GM23338 (cell line): ENCODE measurements around the gene EXOC4. TPM values are rescaled to one million over a fixed set of nuclear protein-coding genes. Genes with fewer than 3 reads are reported as not detected.

Source experiments
- ATAC-seq: fragments of 200-7000 bp; cut with Tn5 transposase; 3 replicates; pipeline ENCODE4 v1.9.1; 2020
- DNase-seq: peaks from one replicate; pipeline ENCODE4 v3.0.0-alpha.2; 2015; ENCODE audit warnings: low spot score
- H2AFZ ChIP-seq: fragments of 200-600 bp; sonication (generic); 2 replicates; pipeline ENCODE4 v1.8.0; 2016; ENCODE audit warnings: antibody characterized with exemption, mild to moderate bottlenecking, moderate library complexity
- H3F3A ChIP-seq: fragments of 200-600 bp; sonication (generic); replicated peaks from 2 replicates; pipeline ENCODE4 v1.8.0; 2017; ENCODE audit warnings: antibody characterized with exemption, mixed run types, low read depth
- H3K27ac ChIP-seq: fragments of 200-600 bp; sonication (generic); 2 replicates; pipeline ENCODE4 v1.6.1; 2016; ENCODE audit warnings: low read depth
- H3K27me3 ChIP-seq: fragments of 200-600 bp; sonication (generic); 2 replicates; pipeline ENCODE4 v1.8.0; 2016; ENCODE audit warnings: mild to moderate bottlenecking, mixed run types, moderate library complexity; ENCODE audit not compliant: insufficient read depth
- H3K36me3 ChIP-seq: fragments of 200-600 bp; sonication (generic); 2 replicates; pipeline ENCODE4 v1.8.0; 2016; ENCODE audit warnings: mild to moderate bottlenecking; ENCODE audit not compliant: insufficient read depth
- H3K4me1 ChIP-seq: fragments of 200-600 bp; sonication (generic); 2 replicates; pipeline ENCODE4 v1.8.0; 2016; ENCODE audit warnings: mild to moderate bottlenecking, moderate library complexity; ENCODE audit not compliant: insufficient read depth
- H3K4me2 ChIP-seq: fragments of 200-600 bp; sonication (generic); 2 replicates; pipeline ENCODE4 v1.7.1; 2017; ENCODE audit warnings: mixed run types
- H3K4me3 ChIP-seq: fragments of 200-600 bp; sonication (generic); 2 replicates; pipeline ENCODE4 v1.6.1; 2016; ENCODE audit warnings: mixed run types
- H3K79me2 ChIP-seq: fragments of 200-600 bp; sonication (generic); replicated peaks from 2 replicates; pipeline ENCODE4 v1.8.0; 2017; ENCODE audit warnings: mild to moderate bottlenecking; ENCODE audit not compliant: insufficient read depth
- H3K9me2 ChIP-seq: fragments of 200-600 bp; sonication (generic); 2 replicates; pipeline ENCODE4 v1.8.0; 2017; ENCODE audit not compliant: insufficient read depth
- H4K20me1 ChIP-seq: fragments of 200-600 bp; sonication (generic); replicated peaks from 2 replicates; pipeline ENCODE4 v1.8.0; 2017; ENCODE audit warnings: mild to moderate bottlenecking; ENCODE audit not compliant: insufficient read depth
- H3K27ac Mint-ChIP-seq: 2 replicates; pipeline ENCODE4 v1.8.0; 2020; ENCODE audit warnings: inconsistent platforms, mild to moderate bottlenecking, moderate library complexity, mixed read lengths
- H3K27me3 Mint-ChIP-seq: 3 replicates; pipeline ENCODE4 v1.8.0; 2022; ENCODE audit warnings: low read depth, mild to moderate bottlenecking, moderate library complexity, mixed read lengths, inconsistent platforms; ENCODE audit not compliant: insufficient read depth, poor library complexity
- H3K36me3 Mint-ChIP-seq: 3 replicates; pipeline ENCODE4 v1.8.0; 2021; ENCODE audit warnings: low read depth, mild to moderate bottlenecking, inconsistent platforms, moderate library complexity, mixed read lengths
- H3K4me1 Mint-ChIP-seq: 3 replicates; pipeline ENCODE4 v1.8.0; 2020; ENCODE audit warnings: mild to moderate bottlenecking, inconsistent platforms, mixed read lengths
- H3K4me3 Mint-ChIP-seq: 3 replicates; pipeline ENCODE4 v1.8.0; 2021; ENCODE audit warnings: moderate library complexity, mild to moderate bottlenecking, inconsistent platforms, mixed read lengths
- H3K9me3 Mint-ChIP-seq: 3 replicates; pipeline ENCODE4 v1.8.0; 2020; ENCODE audit warnings: moderate library complexity, mild to moderate bottlenecking, inconsistent platforms, mixed read lengths
- CREB1 ChIP-seq: fragments of 250-450 bp; sonication (Bioruptor Pico); IDR thresholded peaks from 2 replicates; pipeline ENCODE4 v1.5.0; 2020; ENCODE audit warnings: low read depth, mild to moderate bottlenecking, moderate library complexity
- ETS1 ChIP-seq: IDR thresholded peaks from 2 replicates; pipeline ENCODE4 v1.6.1; 2016; ENCODE audit warnings: antibody characterized with exemption
- EZH2 ChIP-seq: fragments of 200-600 bp; sonication (generic); IDR thresholded peaks from one replicate; pipeline ENCODE4 v1.8.0; 2017; ENCODE audit warnings: antibody characterized with exemption, mild to moderate bottlenecking, low read depth; ENCODE audit not compliant: unreplicated experiment
- EZH2phosphoT487 ChIP-seq: fragments of 200-600 bp; sonication (generic); IDR thresholded peaks from one replicate; pipeline ENCODE4 v1.8.1; 2018; ENCODE audit warnings: antibody characterized with exemption; ENCODE audit not compliant: unreplicated experiment
- JUNB ChIP-seq: IDR thresholded peaks from one replicate; pipeline ENCODE4 v1.6.1; 2016; ENCODE audit warnings: antibody characterized with exemption; ENCODE audit not compliant: unreplicated experiment
- NANOG ChIP-seq: IDR thresholded peaks from 2 replicates; pipeline ENCODE4 v1.6.1; 2016; ENCODE audit warnings: antibody characterized with exemption, borderline replicate concordance
- POLR2AphosphoS5 ChIP-seq: IDR thresholded peaks from 2 replicates; pipeline ENCODE4 v1.6.1; 2016; ENCODE audit warnings: antibody characterized with exemption, low read depth
- REST ChIP-seq: IDR thresholded peaks from one replicate; pipeline ENCODE4 v1.6.1; 2018; ENCODE audit warnings: antibody characterized with exemption; ENCODE audit not compliant: unreplicated experiment
- STAT1 ChIP-seq: IDR thresholded peaks from one replicate; pipeline ENCODE4 v1.6.1; 2016; ENCODE audit warnings: antibody characterized with exemption; ENCODE audit not compliant: unreplicated experiment
- ZNF114 ChIP-seq: fragments of 250-450 bp; sonication (Bioruptor Pico); IDR thresholded peaks from 2 replicates; pipeline ENCODE4 v1.5.0; 2020; ENCODE audit warnings: mild to moderate bottlenecking, moderate library complexity
- ZNF331 ChIP-seq: fragments of 250-450 bp; sonication (Bioruptor Pico); IDR thresholded peaks from 2 replicates; pipeline ENCODE4 v1.5.0; 2020; ENCODE audit warnings: low read depth, mild to moderate bottlenecking, moderate library complexity
- ZNF462 ChIP-seq: fragments of 250-450 bp; sonication (Bioruptor Pico); IDR thresholded peaks from 2 replicates; pipeline ENCODE4 v1.5.0; 2020; ENCODE audit warnings: mild to moderate bottlenecking, moderate library complexity
- polyA plus RNA-seq: library from polyadenylated mRNA; unstranded; fragments of >200 nt; fragmentation: Nextera tagmentation; extraction: Ambion mirVana; gene quantifications from 2 replicates; pipeline ENCODE4 v1.2.1, GENCODE V29; 2016
- total RNA-seq: library from RNA; depleted of rRNA; stranded (reverse); fragments of >200 nt; shearing (Covaris generic); gene quantifications from 2 replicates; pipeline ENCODE4 v1.2.3, GENCODE V29; 2014

Gene EXOC4
- total and polyA plus RNA-seq, 2 experiments from 2014 or later: 37.5 to 52.7 TPM

- no peak for TF ChIP-seq EZH2
- no peak for TF ChIP-seq ZNF331
- no peak for TF ChIP-seq ETS1
These were observed 333.4 kb downstream of the EXOC4 start (continued) for GRCh38 chr7:133586253-133586652.

GRCh38 chr7:133587903-133588302 is 335.0 kb downstream of the EXOC4 start:
- Mint-ChIP-seq H3K36me3 (no peaks in the 10 kb centered on the region), H3K9me3 (no peaks in the 10 kb centered on the region), H3K27ac (no peak overlapping the region), H3K27me3 (peaks cover 2% of the 10 kb centered on the region), H3K4me1 (peaks cover 27% of the 10 kb centered on the region), H3K4me3 (no peak overlapping the region)
- H2AFZ ChIP-seq: no peak overlapping the region
- H3K4me2 ChIP-seq: no peak overlapping the region
- H3K9me2 ChIP-seq: no peaks in the 10 kb centered on the region
- peaks cover 2% of the 10 kb centered on the region; the same call in 1 of the 2 replicates for H3K4me1 ChIP-seq
- H4K20me1 ChIP-seq: no peaks in the 10 kb centered on the region
- H3K27me3 ChIP-seq: no peaks in the 10 kb centered on the region
- no peak overlapping the region for H3K4me3 ChIP-seq
- no peaks in the 10 kb centered on the region for H3F3A ChIP-seq
- DNase-seq (no peak), ATAC-seq (no peak)
- H3K27ac ChIP-seq: no peak overlapping the region
- H3K36me3 ChIP-seq: no peaks in the 10 kb centered on the region
- H3K79me2 ChIP-seq: no peaks in the 10 kb centered on the region
- TF ChIP-seq NANOG (no peak), ZNF114 (CRISPR knock-in tag) (no peak), STAT1 (no peak), ETS1 (no peak), CREB1 (CRISPR knock-in tag) (no peak), POLR2AphosphoS5 (no peak), ZNF331 (no peak), EZH2 (no peak), ZNF462 (CRISPR knock-in tag) (no peak), EZH2phosphoT487 (no peak), REST (no peak), JUNB (no peak)
